Parathyroid adenoma (tissue), 2 donors: ENCODE data around the gene NRP2.

Experiments
- H2AFZ ChIP-seq: fragments of 300-600 bp; sonication (generic); one replicate; pipeline ENCODE4 v1.7.0; 2017; ENCODE audit warnings: antibody characterized with exemption, mild to moderate bottlenecking
- H3K27ac ChIP-seq: fragments of 300-600 bp; sonication (generic); one replicate; pipeline ENCODE4 v1.7.0; 2017
- H3K27me3 ChIP-seq: fragments of 300-600 bp; sonication (generic); one replicate; pipeline ENCODE4 v1.7.0; 2017; ENCODE audit warnings: low read length; ENCODE audit not compliant: control insufficient read depth, insufficient read depth
- H3K36me3 ChIP-seq: fragments of 300-600 bp; sonication (generic); one replicate; pipeline ENCODE4 v1.7.0; 2017; ENCODE audit warnings: low read length; ENCODE audit not compliant: control insufficient read depth, insufficient read depth
- H3K4me1 ChIP-seq: fragments of 300-600 bp; sonication (generic); one replicate; pipeline ENCODE4 v1.7.0; 2017; ENCODE audit warnings: control low read depth
- H3K4me2 ChIP-seq: fragments of 300-600 bp; sonication (generic); one replicate; pipeline ENCODE4 v1.7.0; 2017; ENCODE audit warnings: low read length
- H3K4me3 ChIP-seq: fragments of 300-600 bp; sonication (generic); one replicate; pipeline ENCODE4 v1.7.0; 2017; ENCODE audit warnings: low read depth, low read length
- H3K79me2 ChIP-seq: fragments of 300-600 bp; sonication (generic); one replicate; pipeline ENCODE4 v1.7.0; 2017; ENCODE audit warnings: control low read depth
- H3K9ac ChIP-seq: fragments of 300-600 bp; sonication (generic); one replicate; pipeline ENCODE4 v1.7.0; 2017; ENCODE audit warnings: mild to moderate bottlenecking
- H3K9me3 ChIP-seq: fragments of 300-600 bp; sonication (generic); one replicate; pipeline ENCODE4 v1.7.0; 2017; ENCODE audit warnings: low read length; ENCODE audit not compliant: control insufficient read depth
- TF ChIP-seq, protein P1 (sequence below): fragments of 300-600 bp; sonication (generic); IDR thresholded peaks from one replicate; pipeline ENCODE4 v1.7.0; 2017; ENCODE audit warnings: antibody characterized with exemption, mild to moderate bottlenecking
- donor health status: primary hyperparathyroidism.

NRP2 gene

GRCh38 chr2:205739620-205740019, 57.3 kb downstream of the NRP2 start:
- no peak overlapping the region for H3K4me2 ChIP-seq
- H3K27me3 ChIP-seq, result no peaks in the 10 kb centered on the region
- H3K36me3 ChIP-seq, result no peaks in the 10 kb centered on the region
- no peak overlapping the region for H2AFZ ChIP-seq
- TF ChIP-seq, protein P1, sequence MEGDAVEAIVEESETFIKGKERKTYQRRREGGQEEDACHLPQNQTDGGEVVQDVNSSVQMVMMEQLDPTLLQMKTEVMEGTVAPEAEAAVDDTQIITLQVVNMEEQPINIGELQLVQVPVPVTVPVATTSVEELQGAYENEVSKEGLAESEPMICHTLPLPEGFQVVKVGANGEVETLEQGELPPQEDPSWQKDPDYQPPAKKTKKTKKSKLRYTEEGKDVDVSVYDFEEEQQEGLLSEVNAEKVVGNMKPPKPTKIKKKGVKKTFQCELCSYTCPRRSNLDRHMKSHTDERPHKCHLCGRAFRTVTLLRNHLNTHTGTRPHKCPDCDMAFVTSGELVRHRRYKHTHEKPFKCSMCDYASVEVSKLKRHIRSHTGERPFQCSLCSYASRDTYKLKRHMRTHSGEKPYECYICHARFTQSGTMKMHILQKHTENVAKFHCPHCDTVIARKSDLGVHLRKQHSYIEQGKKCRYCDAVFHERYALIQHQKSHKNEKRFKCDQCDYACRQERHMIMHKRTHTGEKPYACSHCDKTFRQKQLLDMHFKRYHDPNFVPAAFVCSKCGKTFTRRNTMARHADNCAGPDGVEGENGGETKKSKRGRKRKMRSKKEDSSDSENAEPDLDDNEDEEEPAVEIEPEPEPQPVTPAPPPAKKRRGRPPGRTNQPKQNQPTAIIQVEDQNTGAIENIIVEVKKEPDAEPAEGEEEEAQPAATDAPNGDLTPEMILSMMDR, result no peak
- no peak overlapping the region for H3K4me3 ChIP-seq
- H3K9ac ChIP-seq, result no peak overlapping the region
- H3K79me2 ChIP-seq, result no peaks in the 10 kb centered on the region
- no peaks in the 10 kb centered on the region for H3K9me3 ChIP-seq
- H3K27ac ChIP-seq, result no peak overlapping the region
- H3K4me1 ChIP-seq, result no peaks in the 10 kb centered on the region

DNA sequence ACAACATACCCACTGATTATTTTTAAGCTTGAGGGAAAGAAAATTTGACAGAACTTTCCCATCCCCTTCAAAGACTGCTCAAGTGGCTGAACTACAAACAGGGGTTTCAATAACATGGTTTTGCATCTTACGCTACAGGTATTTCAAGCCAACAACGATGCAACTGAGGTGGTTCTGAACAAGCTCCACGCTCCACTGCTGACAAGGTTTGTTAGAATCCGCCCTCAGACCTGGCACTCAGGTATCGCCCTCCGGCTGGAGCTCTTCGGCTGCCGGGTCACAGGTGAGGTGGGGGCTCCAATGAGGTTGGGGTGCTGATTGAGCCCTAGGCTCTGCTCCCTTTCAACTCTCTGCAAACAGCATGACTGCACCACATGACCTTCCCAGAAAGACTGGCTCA, 58.1 kb downstream of the NRP2 start:
- H3K4me2 ChIP-seq, result no peak overlapping the region
- H3K9ac ChIP-seq, result no peak overlapping the region
- H2AFZ ChIP-seq, result no peak overlapping the region
- H3K36me3 ChIP-seq, result no peaks in the 10 kb centered on the region
- H3K79me2 ChIP-seq, result no peaks in the 10 kb centered on the region
- no peaks in the 10 kb centered on the region for H3K9me3 ChIP-seq
- no peak overlapping the region for H3K4me3 ChIP-seq
- TF ChIP-seq, protein P1, result no peak
- no peak overlapping the region for H3K27ac ChIP-seq
- no peaks in the 10 kb centered on the region for H3K27me3 ChIP-seq
- no peaks in the 10 kb centered on the region for H3K4me1 ChIP-seq

GRCh38 chr2:205741256-205741978, 59.1 kb downstream of the NRP2 start:
- H3K36me3 ChIP-seq, result no peaks in the 10 kb centered on the region
- H3K9ac ChIP-seq, result no peak overlapping the region
- H2AFZ ChIP-seq, result no peak overlapping the region
- H3K9me3 ChIP-seq, result no peaks in the 10 kb centered on the region
- H3K79me2 ChIP-seq, result no peaks in the 10 kb centered on the region
- TF ChIP-seq, protein P1, result no peak
- H3K27me3 ChIP-seq, result no peaks in the 10 kb centered on the region
- H3K4me1 ChIP-seq, result no peaks in the 10 kb centered on the region
- H3K4me2 ChIP-seq, result no peak overlapping the region
- no peak overlapping the region for H3K27ac ChIP-seq
- no peak overlapping the region for H3K4me3 ChIP-seq

GRCh38 chr2:205743137-205743536, 60.8 kb downstream of the NRP2 start:
- TF ChIP-seq, protein P1, result no peak
- Histone ChIP-seq H3K4me1 (no peaks in the 10 kb centered on the region), H3K9me3 (no peaks in the 10 kb centered on the region), H3K9ac (no peak overlapping the region), H2AFZ (no peak overlapping the region), H3K4me3 (no peak overlapping the region), H3K79me2 (no peaks in the 10 kb centered on the region), H3K27ac (no peak overlapping the region), H3K4me2 (no peak overlapping the region), H3K36me3 (no peaks in the 10 kb centered on the region), H3K27me3 (no peaks in the 10 kb centered on the region)

DNA sequence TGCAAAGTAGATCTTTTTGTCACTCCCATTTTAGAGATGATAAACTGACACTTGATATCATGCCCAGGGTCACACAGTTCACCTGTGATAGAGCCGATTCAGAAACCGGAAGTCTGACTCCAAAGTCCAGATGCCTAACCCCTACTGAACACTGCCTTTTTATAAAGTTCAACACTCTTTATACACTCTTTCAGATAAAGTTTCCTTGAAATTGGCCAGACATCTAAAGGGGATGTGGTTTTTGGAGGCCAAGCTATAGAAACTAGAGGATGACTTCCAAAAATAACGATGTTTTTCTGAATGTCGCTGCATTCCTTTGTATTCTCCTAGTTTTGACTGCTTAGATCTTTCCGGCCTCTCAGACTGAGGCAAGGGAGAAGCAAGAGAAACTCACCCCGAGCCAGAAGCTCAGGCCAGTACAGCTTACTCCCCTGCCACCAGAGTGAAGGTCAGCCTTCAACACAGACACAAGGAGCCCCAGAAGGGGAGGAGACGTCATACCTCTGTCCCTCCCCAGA, 61.8 kb downstream of the NRP2 start:
- no peak overlapping the region for H3K27ac ChIP-seq

More for the DNA sequence above, 61.8 kb downstream of the NRP2 start:
- TF ChIP-seq, protein P1, result no peak
- H3K36me3 ChIP-seq, result no peaks in the 10 kb centered on the region
- H3K79me2 ChIP-seq, result no peaks in the 10 kb centered on the region
- H3K9ac ChIP-seq, result no peak overlapping the region
- H2AFZ ChIP-seq, result no peak overlapping the region
- H3K4me3 ChIP-seq, result no peak overlapping the region
- no peaks in the 10 kb centered on the region for H3K9me3 ChIP-seq
- H3K27me3 ChIP-seq, result no peaks in the 10 kb centered on the region
- H3K4me2 ChIP-seq, result no peak overlapping the region
- H3K4me1 ChIP-seq, result no peaks in the 10 kb centered on the region
